ENCODE data around the gene LONRF2. TPM values are rescaled to one million over a fixed set of nuclear protein-coding genes. Genes with fewer than 3 reads are reported as not detected.

Gene LONRF2
- total RNA-seq, 1 experiment from 2014 or later, result 3.5 TPM

- H3K36me3 ChIP-seq (ENCODE audit: insufficient read depth, low read length, poor library complexity, severe bottlenecking), result no peaks in the 10 kb centered on the region
- ChIA-PET CTCF (no interaction called here), POLR2A (ENCODE audit: low non-redundant PET) (no interaction called here)
- H3K4me3 ChIP-seq (ENCODE audit: low read depth, low read length, poor library complexity, severe bottlenecking), result no peak overlapping the region
- no peaks in the 10 kb centered on the region for H3K27me3 ChIP-seq (replicated peaks; ENCODE audit: insufficient read depth, low read depth, low read length, poor library complexity)
- intact Hi-C loops (cut with micrococcal nuclease; ENCODE audit: unreplicated experiment), result no loop called here
- DNase-seq (ENCODE audit: low spot score), result no peak
- no peaks in the 10 kb centered on the region for H3K9me3 ChIP-seq (ENCODE audit: low read depth, low read length, poor library complexity, severe bottlenecking)
- H3K4me1 ChIP-seq (ENCODE audit: insufficient read depth, low read length, poor library complexity, severe bottlenecking), result peaks cover 40% of the 10 kb centered on the region
- no TSS peak for BruUV-seq (replicated peaks)
- no peak overlapping the region for H3K27ac ChIP-seq (ENCODE audit: low read depth, low read length, poor library complexity, severe bottlenecking)
- no peak for TF ChIP-seq CTCF (conservative IDR thresholded peaks at IDR 0.05; ENCODE audit: low read depth, low read length)
- TF ChIP-seq EZH2 (IDR thresholded peaks at IDR 0.05; ENCODE audit: borderline replicate concordance, low read depth, low read length, poor library complexity, severe bottlenecking), result no peak
Observed at GRCh38 chr2:100283724-100284501, 38.4 kb downstream of the LONRF2 start.

- TF ChIP-seq EZH2 (IDR thresholded peaks at IDR 0.05; ENCODE audit: borderline replicate concordance, low read depth, low read length, poor library complexity, severe bottlenecking), result no peak
- TF ChIP-seq CTCF (conservative IDR thresholded peaks at IDR 0.05; ENCODE audit: low read depth, low read length), result no peak
- H3K27me3 ChIP-seq (replicated peaks; ENCODE audit: insufficient read depth, low read depth, low read length, poor library complexity), result no peaks in the 10 kb centered on the region
- intact Hi-C loops (cut with micrococcal nuclease; ENCODE audit: unreplicated experiment), result no loop called here
- peak overlapping the region; percentile 23 for H3K4me3 ChIP-seq (ENCODE audit: low read depth, low read length, poor library complexity, severe bottlenecking)
- peak overlapping the region; percentile 21 for H3K27ac ChIP-seq (ENCODE audit: low read depth, low read length, poor library complexity, severe bottlenecking)
- H3K4me1 ChIP-seq (ENCODE audit: insufficient read depth, low read length, poor library complexity, severe bottlenecking), result peaks cover 36% of the 10 kb centered on the region
- peak; percentile 89 for DNase-seq (ENCODE audit: low spot score)
- no peaks in the 10 kb centered on the region for H3K9me3 ChIP-seq (ENCODE audit: low read depth, low read length, poor library complexity, severe bottlenecking)
- no peaks in the 10 kb centered on the region for H3K36me3 ChIP-seq (ENCODE audit: insufficient read depth, low read length, poor library complexity, severe bottlenecking)
- no TSS peak for BruUV-seq (replicated peaks)
- ChIA-PET CTCF (interaction anchor here (0.6 kb wide), 1 partner anchor 14 kb away, joined by 3 read pairs; no protein-coding TSS in a partner anchor), POLR2A (ENCODE audit: low non-redundant PET) (no interaction called here)
Observed at GRCh38 chr2:100281521-100282438, 40.5 kb downstream of the LONRF2 start.

GRCh38 chr2:100279586-100280534 lies 42.4 kb downstream of the LONRF2 start:
- no peak overlapping the region for H3K4me3 ChIP-seq (ENCODE audit: low read depth, low read length, poor library complexity, severe bottlenecking)
- no peak for TF ChIP-seq CTCF (conservative IDR thresholded peaks at IDR 0.05; ENCODE audit: low read depth, low read length)
- no peak for TF ChIP-seq EZH2 (IDR thresholded peaks at IDR 0.05; ENCODE audit: borderline replicate concordance, low read depth, low read length, poor library complexity, severe bottlenecking)
- H3K27ac ChIP-seq (ENCODE audit: low read depth, low read length, poor library complexity, severe bottlenecking), result no peak overlapping the region
- ChIA-PET CTCF (no interaction called here), POLR2A (ENCODE audit: low non-redundant PET) (no interaction called here)
- H3K4me1 ChIP-seq (ENCODE audit: insufficient read depth, low read length, poor library complexity, severe bottlenecking), result peaks cover 17% of the 10 kb centered on the region
- intact Hi-C loops (cut with micrococcal nuclease; ENCODE audit: unreplicated experiment), result no loop called here
- H3K9me3 ChIP-seq (ENCODE audit: low read depth, low read length, poor library complexity, severe bottlenecking), result no peaks in the 10 kb centered on the region
- BruUV-seq (replicated peaks), result no TSS peak
- H3K36me3 ChIP-seq (ENCODE audit: insufficient read depth, low read length, poor library complexity, severe bottlenecking), result no peaks in the 10 kb centered on the region
- H3K27me3 ChIP-seq (replicated peaks; ENCODE audit: insufficient read depth, low read depth, low read length, poor library complexity), result no peaks in the 10 kb centered on the region
- no peak for DNase-seq (ENCODE audit: low spot score)
